22Rv1 (cell line): ENCODE data around the gene TLE1.

ENCODE experiments used
- ZFX ChIP-seq: fragments of 450-650 bp; IDR thresholded peaks from 2 replicates; pipeline ENCODE4 v1.6.1; 2017; ENCODE audit warnings: antibody characterized with exemption, borderline replicate concordance
- TF ChIP-seq, protein P1 (sequence below): fragments of 450-650 bp; IDR thresholded peaks from 2 replicates; pipeline ENCODE4 v1.5.1; 2017; ENCODE audit warnings: mild to moderate bottlenecking

DNA sequence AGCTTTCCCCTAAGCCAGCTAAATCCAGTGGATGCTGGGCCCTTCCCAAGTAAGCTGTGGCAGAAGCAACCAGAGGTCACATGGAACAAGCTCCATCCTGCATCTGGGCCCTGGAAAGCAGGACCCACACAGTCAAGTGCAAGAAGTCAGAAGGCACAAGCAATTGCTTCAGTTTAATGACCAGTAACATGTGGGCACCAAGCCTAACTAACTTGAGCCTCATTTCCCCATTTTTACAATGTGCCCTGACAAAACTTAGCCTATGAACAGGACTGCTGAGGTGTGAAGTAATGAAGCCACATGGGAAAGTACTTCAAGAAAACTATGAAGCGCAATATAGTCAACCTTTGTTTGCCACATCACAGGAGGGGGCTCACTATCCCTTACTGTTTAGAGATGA is 90.5 kb downstream of the TLE1 start:
- TF ChIP-seq, protein P1, sequence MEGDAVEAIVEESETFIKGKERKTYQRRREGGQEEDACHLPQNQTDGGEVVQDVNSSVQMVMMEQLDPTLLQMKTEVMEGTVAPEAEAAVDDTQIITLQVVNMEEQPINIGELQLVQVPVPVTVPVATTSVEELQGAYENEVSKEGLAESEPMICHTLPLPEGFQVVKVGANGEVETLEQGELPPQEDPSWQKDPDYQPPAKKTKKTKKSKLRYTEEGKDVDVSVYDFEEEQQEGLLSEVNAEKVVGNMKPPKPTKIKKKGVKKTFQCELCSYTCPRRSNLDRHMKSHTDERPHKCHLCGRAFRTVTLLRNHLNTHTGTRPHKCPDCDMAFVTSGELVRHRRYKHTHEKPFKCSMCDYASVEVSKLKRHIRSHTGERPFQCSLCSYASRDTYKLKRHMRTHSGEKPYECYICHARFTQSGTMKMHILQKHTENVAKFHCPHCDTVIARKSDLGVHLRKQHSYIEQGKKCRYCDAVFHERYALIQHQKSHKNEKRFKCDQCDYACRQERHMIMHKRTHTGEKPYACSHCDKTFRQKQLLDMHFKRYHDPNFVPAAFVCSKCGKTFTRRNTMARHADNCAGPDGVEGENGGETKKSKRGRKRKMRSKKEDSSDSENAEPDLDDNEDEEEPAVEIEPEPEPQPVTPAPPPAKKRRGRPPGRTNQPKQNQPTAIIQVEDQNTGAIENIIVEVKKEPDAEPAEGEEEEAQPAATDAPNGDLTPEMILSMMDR, result no peak
- no peak for TF ChIP-seq ZFX
